Left colon (tissue), 2 donors: ENCODE results near the gene DNAJC21. TPM values are rescaled to one million over a fixed set of nuclear protein-coding genes. Genes with fewer than 3 reads are reported as not detected.
"Not testable (repeated sequence)": the region's sequence is repeated elsewhere in the genome, so short reads cannot be mapped to it uniquely, and the experiment has no call there.

Experiments used
- ATAC-seq: fragments of 200-7000 bp; cut with Tn5 transposase; one replicate; pipeline ENCODE4 v1.9.1; 2020; ENCODE audit warnings: mild to moderate bottlenecking, moderate library complexity
- DNase-seq, 2 donors: peaks; one replicate each; pipeline ENCODE4 v3.0.0-alpha.2; 2020
- intact Hi-C, 2 donors: fragments of 100-400 bp; cut with DNase I in 1 of 2; cut with micrococcal nuclease in 1 of 2; formaldehyde crosslinking; loops; one replicate each; pipeline versions ENCODE4 v1.11.2 to v1.14.0; 2022; cut with DNase I, micrococcal nuclease
- total RNA-seq, 2 donors: library from RNA; stranded (reverse); fragmentation: NEBNext Ultra II Directional; extraction: Animal tissue kit (Norgen Biotek cat#: 25700); gene quantifications; one replicate each; pipeline ENCODE4 v1.2.1, GENCODE V29; 2021
- donor health status: DM: no; HTN: no; CAD: no.
- donor health status: DM: yes; HTN: yes; CAD: no.

DNAJC21 gene
- total RNA-seq, 2 donors from 2014 or later, result 37.9 to 40.0 TPM

DNA sequence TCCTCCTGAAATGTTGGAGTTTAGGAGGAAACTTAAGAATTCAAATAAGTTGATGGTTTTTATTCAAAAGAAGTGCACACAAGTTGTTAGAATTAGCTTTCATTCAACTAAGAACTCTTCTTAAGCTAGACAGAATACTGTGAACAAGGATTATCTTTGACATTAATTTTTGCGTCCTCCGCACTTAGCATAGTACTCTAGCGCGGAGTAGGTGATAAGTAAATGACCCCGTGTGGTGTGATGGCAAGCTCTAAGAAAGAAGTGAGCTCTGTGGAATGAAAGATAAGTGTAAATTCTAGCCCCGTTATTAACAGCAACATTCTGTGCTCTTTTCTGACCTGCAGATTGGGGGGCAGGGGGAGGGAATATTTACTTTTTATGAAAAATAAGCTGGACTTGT, 12.8 kb upstream of the DNAJC21 start:
- ATAC-seq, result no peak
- no peak for DNase-seq
- intact Hi-C loops, result no loop called here

DNA sequence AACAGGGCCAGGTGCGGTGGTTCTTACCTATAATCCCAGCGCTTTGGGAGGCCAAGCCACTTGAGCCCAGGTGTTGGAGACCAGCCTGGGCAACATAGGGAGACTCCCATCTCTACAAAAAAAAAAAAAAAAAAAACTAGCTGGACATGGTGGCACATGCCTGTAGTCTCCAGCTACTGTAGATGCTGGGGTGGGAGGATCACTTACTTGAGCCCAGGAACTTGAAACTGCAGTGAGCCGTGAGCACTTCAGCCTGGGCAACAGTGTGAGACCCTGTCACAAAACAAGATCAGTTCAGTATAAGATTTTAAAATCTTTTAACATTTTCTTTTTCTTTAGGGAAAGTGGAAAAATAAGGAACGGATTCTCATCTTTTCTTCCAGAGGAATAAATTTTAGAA, 11.3 kb upstream of the DNAJC21 start:
- DNase-seq (no peak), ATAC-seq (no peak)
- intact Hi-C loops, result no loop called here

DNA sequence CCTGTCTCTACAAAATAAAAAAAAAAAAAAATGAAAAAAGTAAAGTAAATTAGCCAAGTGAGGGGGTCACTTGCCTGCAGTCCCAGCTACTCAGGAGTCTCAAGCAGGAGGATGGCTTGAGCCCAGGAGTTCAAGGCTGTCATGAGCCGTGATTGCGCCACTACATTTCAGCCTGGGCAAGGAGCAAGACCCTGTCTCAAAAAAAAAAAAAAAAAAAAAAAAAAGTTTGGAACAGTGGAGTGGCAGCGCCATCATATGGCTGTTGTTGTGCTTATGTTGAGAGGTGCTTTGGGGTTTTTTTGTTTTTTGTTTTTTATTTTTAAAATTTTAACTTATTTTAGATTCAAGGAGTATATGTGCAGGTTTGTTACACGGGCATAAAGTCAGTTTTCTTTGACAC, 10.3 kb upstream of the DNAJC21 start:
- DNase-seq, result no peak
- intact Hi-C loops, result no loop called here

DNA sequence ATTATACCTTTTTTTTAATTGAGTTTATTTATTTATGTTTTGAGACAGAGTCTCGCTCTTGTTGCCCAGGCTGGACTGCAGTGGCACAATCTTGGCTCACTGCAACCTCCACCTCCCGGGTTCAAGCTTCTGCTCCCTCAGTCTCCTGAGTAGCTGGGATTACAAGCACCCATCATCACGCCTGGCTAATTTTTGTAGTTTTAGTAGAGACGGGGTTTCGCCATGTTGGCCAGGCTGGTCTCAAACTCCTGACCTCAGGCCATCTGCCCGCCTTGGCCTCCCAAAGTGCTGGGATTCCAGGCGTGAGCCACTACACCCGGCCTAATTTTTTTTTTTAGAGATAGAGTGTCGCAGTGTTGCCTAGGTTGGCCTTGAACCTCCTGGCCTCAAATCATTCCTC, 6.1 kb upstream of the DNAJC21 start:
- intact Hi-C loops, DNase-seq, ATAC-seq: not testable (repeated sequence)

More for the DNA sequence above, 10.3 kb upstream of the DNAJC21 start:
- ATAC-seq, result no peak

DNA sequence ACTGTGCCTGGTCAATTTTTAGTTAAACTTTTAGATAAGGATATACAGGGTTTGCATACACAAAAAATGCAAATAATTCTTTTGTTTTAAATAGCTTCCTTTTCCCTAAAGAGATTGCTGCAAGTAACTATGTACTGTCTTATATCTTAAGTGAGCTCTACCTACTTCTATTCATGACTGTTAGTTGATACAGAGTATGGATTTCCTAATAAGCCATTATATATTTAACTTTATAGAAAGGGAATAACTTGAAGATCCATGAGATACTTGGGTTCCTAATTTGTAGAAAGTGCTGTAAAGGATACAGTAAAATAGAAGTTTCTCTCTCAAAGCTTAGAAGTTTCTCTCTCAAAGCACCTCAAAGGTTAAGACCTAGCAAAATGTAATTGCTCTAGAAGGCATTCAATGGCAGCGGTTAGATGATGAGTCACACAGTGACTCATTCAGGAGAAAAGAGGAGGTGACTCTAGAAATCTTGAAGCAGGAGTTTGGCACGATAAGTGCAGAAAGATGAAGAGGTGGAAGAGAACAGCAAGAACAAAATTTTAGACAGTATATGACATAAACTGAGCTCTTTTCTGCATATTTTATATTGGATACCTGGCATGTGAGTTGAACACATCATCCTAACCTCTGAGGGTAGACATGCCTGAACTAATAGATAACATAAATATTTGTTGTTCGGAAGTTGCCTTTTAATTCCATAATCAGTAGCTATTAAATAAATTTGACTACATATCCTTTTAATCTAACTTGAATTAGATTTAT, 5.5 kb upstream of the DNAJC21 start:
- intact Hi-C loops, result no loop called here
- DNase-seq, result no peak
- peak; percentile 85 for ATAC-seq

DNA sequence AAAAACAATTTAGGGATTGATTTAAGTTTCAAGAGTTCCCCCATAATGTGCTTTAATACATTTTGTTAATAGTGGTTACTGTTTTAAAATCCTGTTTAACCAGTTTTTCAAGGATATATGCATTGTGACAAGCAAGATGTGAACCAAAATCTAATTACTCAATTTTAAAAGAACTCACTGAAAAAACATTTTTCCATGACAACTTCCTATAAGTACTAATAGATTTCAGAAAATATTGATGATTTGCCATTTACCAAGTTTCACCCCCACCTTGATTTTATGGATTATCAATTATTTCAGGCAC, 4.9 kb upstream of the DNAJC21 start:
- DNase-seq (no peak), ATAC-seq (no peak)
- intact Hi-C loops, result no loop called here

DNA sequence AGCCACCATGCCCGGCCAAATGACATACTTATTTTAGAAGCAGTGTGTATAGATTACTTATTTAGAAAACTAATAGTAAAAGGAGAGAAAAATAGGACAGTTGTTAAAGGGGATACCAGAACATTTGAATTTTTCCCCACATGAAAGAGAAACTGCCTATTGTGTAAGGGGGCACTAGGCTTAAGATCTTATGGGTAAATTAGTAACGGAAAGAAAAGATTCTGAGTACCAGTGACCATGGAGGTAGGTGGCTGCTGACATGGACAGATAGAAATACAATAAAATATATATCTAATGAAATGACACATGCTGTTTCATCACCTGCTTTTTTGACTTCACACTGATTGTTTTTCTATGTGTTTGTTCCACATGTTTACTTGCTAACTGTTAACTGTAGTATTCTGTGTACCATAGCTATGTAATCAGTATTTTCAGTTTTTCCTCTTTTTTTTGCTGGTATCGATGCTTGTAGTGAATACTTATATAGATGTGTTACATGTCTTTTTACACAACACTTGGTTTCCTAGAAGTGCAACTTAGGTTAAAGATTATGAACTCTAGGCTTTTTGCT, 3.0 kb upstream of the DNAJC21 start:
- DNase-seq (no peak), ATAC-seq (no peak)
- intact Hi-C loops, result no loop called here

DNA sequence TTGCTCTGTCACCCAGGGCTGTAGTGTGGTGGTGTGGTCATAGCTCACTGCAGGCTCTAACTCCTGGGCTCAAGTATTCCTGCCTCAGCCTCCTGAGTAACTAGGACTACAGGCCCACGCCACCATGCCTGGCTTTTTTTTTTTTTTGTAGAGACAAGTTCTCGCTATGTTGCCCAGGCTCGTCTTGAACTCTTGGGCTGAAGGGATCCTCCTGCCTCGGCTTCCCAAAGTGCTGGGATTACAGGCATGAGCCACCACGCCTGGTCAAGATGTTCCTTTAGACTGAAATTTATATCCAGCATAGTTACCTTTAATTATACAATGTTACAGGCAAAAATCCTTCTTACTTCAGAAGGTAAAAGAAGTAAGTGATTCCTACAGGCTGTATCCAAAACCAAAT, 1.6 kb upstream of the DNAJC21 start:
- DNase-seq (no peak), ATAC-seq (no peak)
- intact Hi-C loops, result no loop called here

DNA sequence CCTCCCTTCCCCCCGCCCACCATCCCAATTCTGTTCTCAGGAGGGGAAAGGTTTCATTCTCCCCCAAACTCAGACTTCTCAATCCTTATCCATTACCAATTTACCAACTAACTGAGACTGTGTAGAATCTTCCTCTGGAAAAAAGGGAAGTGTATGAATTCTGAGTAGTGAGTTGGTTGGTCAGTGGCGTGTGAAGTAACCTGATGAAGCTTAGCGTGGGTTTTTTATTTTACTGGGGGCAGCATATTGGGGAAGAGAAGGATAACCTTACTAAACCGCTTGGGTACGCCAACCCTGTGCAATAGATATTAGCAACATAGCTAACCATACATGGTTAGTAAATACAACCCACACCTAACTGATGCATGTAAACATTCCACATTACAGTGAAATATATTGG, 1.1 kb upstream of the DNAJC21 start:
- no peak for DNase-seq
- ATAC-seq, result no peak
- intact Hi-C loops, result no loop called here

DNA sequence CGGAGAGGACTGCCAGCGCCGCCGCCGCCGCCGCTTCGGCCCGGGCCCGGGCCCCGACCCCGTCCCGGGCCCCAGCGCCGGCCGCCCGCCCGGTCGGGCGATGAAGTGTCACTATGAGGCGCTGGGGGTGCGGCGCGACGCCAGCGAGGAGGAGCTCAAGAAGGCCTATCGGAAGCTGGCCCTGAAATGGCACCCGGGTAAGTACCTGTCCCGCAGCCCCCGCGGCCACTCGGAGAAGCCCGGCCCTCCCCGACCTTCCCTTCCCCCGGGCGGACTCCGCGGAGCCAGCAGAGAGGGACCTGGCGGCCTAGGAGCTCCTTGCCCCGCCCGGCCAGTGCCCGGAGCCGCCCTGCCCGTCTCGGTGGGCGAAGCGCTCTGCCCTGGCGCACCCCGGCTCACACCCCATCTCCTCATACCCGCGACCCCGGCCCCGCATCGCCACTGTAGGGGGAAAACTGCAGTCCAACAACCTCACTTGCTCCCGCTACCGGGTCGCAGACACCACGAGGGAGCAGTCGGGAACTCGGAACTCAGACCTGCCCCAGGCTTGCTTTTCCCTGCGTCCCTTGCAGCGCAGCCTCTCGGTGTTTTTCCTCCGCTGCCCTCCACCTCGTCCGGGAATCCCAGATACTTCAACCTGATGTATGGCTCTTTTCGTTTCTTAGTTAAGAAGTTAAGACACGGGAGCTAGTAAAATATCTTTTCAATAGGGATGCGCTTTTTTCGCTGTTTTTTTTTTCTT, 532 bp downstream of the DNAJC21 start:
- ATAC-seq (peak; percentile 75), DNase-seq (peak; percentile 91 to 92)
- intact Hi-C loops, result no loop called here

DNA sequence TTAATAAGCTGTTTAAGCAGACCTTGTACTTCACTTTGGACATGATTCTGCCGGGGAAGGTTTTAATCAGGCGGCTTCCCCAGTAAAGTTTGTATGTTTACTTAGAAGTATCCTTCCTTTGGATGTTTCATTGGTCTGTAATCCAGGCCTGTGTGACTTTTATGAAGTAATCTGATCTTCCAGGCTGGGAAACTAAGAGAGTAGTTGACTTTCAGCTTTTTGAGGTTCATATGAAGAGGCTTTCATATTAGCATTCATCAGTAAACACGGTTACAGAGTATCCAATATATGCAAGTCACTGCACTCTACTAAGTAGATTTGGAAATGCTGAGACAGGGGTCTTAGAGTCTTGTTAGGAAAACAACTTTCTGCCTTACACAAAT, 1.1 kb downstream of the DNAJC21 start:
- ATAC-seq, result no peak
- intact Hi-C loops, result no loop called here
- no peak for DNase-seq

DNA sequence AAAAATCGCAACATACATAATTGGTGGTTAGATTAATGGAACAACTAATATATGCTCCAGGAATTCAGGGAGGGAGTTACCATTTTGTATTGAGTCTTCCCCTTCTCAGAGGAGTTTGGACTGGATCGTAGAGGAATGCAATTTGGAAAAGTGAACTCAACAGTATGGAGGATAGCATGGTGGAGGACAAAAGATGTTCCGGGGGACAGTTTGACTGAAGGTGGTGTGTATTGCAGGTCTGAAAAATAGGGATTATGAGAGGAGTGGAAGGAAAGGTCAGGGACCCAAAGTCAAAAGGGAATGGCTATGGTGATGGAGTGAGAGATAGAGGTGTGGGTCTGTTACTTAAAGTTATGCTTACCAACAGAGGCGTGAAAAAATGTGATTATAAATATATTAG, 1.5 kb downstream of the DNAJC21 start:
- intact Hi-C loops, result no loop called here
- ATAC-seq, result no peak
- no peak for DNase-seq

DNA sequence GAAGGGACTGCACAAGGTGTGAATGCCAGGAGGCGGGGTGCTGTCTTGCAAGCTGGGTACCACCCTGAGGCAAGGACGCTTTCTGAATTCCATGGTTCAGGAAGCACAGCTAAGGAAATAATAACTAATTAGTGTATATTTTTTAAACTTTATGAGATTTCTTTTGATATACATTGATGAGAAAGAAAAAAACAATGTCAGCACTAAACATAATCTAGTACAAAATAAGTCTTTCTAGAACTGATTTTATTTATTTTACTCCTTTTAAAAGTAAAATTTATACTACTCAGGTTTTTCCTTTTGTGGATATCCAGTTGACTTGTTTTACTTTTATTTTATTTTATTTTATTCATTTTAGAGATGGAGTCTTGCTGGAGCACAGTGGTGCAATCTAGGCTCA, 3.6 kb downstream of the DNAJC21 start:
- ATAC-seq (no peak), DNase-seq (no peak)

DNA sequence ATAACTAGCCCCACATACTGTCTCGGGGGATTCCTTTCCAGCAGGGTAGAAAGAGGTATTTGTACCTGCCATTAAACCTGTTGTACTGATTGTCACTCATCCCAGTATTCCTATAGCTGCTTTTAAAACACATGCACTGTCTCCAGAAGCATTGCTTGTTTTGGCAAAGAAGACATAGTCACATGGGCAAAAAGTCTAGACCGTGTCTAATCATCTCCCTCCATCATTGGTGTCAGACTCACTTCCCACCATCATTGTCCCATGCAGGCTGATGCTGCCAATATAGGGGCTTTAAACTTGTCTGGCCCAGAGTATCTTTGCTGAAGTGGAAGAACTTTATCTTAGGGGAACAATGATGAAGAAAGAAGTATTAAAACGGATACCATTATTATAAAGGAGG, 12.6 kb downstream of the DNAJC21 start:
- DNase-seq (no peak), ATAC-seq (no peak)
- intact Hi-C loops, result no loop called here

More for the DNA sequence above, 3.6 kb downstream of the DNAJC21 start:
- intact Hi-C loops, result no loop called here

DNA sequence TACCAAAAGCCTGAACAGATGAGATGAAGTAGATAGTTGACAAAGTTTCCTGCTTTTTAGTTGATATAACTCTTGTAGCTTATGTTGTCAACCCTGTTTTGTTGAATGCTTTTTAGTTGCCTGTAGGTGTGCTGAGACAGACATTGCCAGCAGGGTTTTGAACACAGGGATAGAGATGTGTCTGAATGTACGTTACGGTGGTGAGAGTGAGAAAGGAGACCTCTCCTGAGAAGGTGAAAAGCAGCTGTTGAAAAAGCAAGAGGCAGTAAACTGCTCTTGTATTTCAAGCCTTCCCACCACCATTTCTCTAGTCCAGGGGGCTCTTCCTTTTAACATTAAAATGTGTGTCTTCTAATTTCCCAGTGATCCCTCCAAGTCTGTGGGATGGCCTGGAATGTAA, 14.7 kb downstream of the DNAJC21 start:
- DNase-seq, result no peak
- intact Hi-C loops, result no loop called here
- no peak for ATAC-seq

DNA sequence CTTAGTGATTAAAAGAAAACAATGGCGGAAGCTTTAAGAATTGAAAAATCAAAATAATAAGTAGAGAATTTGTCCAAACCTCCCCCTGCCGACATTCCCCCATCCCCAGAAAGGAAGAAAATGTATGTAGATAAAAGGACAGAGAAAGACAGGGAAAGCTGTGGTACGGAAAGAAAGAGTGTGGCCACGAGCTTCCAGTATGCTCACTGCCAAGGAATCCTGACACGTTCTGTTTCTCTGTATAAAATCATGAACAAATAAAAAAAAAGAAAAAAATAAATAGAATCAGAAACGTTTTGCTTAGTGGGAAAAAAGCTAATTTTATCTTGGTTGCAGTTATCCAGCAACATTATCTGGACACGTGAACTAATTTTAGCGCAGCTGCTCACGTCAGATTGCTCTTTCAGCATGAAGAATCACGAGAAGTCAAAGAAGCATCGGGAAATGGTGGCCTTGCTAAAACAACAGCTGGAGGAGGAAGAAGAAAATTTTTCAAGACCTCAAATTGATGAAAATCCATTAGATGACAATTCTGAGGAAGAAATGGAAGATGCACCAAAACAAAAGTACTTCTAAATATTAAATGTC, 15.2 kb downstream of the DNAJC21 start:
- intact Hi-C loops, result no loop called here
- no peak for ATAC-seq
- DNase-seq, result no peak

DNA sequence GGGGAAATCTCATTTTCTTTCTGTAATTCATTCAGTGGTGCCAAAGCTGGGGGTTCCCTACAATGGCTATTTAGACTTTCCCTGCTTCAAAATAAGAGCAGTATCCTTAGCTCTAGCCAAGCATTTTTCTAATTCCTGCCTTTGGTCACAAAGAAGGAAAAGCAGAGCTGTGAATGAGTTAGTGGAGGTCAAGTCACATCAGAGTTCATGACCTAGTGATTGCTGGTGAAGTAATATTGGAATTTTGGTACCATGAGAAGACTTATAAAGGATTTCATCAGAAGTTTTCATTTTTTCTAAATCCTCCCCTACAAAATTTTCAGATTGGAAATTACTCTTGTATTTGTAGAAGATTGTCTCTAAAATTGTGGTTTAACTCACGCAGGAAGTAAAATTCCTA, 28.0 kb downstream of the DNAJC21 start:
- ATAC-seq (no peak), DNase-seq (no peak)
- intact Hi-C loops, result no loop called here

DNA sequence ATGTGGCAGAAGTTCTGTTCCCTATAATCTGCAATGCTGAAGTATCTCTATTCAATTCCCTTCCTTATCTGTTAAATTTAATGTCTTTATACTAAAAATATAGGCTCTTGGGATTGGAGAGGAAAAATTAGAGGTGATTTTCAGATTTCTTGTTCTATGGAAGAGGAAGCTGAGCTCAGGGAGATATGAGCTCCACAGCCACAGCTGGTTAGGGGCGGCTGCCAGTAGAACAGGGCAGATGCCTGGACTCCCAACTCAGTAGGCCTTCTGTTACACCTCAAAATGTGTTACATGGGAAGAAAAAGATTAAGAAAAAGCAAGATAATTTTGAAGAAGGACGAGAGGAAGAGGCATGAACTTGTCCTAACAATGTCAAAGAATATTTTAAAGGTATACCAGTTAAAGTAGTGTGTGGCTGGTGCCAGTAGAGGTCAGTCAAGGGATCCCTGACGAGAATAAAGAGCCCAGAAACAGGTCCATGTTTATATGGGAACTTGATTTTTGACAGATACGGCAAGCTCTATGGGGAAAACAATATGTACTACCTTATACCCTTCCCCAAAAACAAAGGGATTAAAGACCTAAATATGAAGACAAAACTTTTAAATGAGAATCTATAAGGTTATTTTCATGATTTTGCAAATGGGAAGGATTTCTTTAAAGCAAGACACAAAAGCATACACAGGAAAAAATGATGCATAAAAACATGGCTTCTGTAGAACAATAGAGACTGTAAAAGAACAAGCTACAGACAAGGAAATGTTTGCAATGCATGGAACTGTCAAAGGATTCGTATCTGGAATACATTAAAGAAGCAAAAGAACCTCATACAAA, 28.7 kb downstream of the DNAJC21 start:
- intact Hi-C loops, result no loop called here
- ATAC-seq, result peak; percentile 63
- peak in 1 of 2 donors; percentile 10 for DNase-seq

DNA sequence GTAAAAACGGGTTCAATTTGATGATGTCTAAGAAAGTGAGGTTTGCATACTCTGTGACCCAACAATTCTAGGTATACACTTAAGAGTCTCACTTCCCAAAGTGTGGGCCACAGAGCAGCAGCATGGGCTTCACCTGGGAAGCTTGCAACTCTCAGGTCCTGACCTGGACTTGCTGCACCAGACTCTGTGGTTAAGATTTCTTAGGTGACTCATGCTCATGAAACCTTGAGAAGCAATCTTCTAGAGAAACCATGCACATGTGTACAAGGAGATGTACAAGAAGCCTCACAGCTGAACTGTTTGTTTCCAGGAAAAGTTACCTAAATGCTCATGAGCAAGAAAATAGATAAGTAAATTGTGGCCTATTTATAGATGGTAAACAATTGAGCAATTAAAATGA, 30.0 kb downstream of the DNAJC21 start:
- no peak for ATAC-seq
- intact Hi-C loops, result no loop called here
- no peak for DNase-seq
